ENCODE data around the gene DNM3. TPM values are rescaled to one million over a fixed set of nuclear protein-coding genes. Genes with fewer than 3 reads are reported as not detected.
A peak's percentile ranks its signal among the peaks of the same experiment; 100 is the strongest.

The DNM3 gene
- total RNA-seq, 3 donors from 2014 or later (not counting 1 experiment from before 2014, with no cell fraction given): 2.5 to 3.3 (median 2.8) TPM

DNA sequence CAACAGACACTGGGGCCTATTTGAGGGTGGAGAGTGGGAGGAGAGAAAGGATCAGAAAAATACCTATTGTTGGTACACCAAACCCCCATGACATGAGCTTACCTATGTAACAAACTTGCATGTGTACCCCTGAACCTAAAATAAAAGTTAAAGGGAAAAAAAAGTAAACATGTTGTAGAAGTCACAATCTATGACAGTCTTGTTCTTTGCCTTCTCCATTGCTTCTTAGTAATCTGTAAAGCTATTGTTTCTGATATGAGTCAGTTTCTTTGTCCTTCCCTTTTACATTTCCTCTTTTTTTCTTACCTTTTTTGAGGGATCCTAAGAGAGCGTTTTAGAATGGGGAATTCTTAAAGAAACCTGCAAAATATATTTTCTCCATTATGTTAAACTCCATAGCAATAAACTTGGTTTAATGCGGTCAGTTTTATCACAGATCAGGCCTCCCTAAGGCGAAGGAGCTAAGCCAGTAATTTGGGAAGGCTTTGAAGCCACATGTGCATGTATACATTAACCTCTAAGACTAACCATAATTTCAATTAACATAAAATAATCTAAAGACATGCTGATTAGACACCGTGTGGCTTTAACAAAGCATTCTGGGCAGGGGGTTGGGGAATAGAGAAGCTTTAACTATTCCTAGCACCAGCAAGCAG, 501.4 kb downstream of the DNM3 start:
- no peak overlapping the region for H3K4me3 Mint-ChIP-seq

DNA sequence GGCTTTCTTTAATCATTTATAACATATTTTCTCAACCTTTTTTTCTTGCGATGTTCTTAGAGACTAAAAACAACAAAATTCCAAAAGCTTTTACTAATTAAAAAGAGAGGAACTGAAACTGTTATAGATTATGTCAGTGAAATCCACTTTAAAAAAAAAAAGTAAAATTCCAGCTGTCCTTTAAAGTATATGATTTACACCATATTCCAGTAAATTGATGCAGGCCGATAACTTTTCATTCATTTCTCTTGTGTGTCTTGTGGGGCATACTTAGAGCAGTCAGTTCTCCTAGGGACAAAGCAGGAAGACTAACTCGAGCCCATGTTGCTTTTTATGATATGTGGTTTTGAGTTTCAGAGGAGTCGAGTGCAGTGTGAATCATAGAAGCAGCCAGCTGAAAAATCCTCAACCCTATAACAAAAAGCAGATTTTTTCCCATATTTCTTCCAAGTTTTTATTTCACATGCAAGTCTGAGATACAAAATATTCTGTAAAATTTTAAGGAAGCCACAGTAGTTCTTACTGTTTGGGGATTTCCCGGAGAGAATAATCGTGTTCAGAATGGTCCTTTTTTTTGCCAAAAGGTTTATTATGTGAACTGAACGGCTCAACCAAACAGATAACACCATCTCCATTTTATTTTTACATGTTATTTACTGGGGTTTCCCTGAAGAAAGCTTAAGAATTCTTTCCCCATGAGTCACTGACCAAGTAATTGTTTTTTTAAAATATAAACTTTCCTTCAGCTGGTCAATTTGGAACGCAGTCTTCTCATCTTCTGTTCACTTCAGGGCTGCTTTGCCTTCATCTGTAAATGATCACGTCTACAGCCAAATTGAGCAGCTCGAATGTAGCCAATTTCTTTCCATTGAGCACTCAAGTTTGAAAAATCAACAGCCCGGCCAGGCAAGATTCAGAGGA, 502.2 kb downstream of the DNM3 start:
- H3K27ac ChIP-seq (ENCODE audit: low read length): peak overlapping the region; percentile 69
- ATAC-seq (peak; percentile 60 to 85 (median 79)), DNase-seq (peak in 1 of 2 donors; percentile 36)
- no peak overlapping the region for H3K4me3 ChIP-seq (ENCODE audit: low read length)
- H3K27me3 Mint-ChIP-seq (ENCODE audit: low read depth in 2 of 2): no peaks in the 10 kb centered on the region
- peak overlapping the region; percentile 85 to 88 for H3K27ac Mint-ChIP-seq
- H3K36me3 Mint-ChIP-seq: peaks cover 11% of the 10 kb centered on the region
- peaks cover 8% of the 10 kb centered on the region for H3K4me1 ChIP-seq (ENCODE audit: control insufficient read depth, insufficient read depth, low read length)
- TF ChIP-seq, protein P1, sequence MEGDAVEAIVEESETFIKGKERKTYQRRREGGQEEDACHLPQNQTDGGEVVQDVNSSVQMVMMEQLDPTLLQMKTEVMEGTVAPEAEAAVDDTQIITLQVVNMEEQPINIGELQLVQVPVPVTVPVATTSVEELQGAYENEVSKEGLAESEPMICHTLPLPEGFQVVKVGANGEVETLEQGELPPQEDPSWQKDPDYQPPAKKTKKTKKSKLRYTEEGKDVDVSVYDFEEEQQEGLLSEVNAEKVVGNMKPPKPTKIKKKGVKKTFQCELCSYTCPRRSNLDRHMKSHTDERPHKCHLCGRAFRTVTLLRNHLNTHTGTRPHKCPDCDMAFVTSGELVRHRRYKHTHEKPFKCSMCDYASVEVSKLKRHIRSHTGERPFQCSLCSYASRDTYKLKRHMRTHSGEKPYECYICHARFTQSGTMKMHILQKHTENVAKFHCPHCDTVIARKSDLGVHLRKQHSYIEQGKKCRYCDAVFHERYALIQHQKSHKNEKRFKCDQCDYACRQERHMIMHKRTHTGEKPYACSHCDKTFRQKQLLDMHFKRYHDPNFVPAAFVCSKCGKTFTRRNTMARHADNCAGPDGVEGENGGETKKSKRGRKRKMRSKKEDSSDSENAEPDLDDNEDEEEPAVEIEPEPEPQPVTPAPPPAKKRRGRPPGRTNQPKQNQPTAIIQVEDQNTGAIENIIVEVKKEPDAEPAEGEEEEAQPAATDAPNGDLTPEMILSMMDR (IDR thresholded peaks at IDR 0.05): no peak
- intact Hi-C loops (cut with micrococcal nuclease): loop anchor here (2.0 to 5.0 kb wide), 2 partner anchors 15 to 39 kb away; no protein-coding TSS in a partner anchor
- peaks cover 24 to 31% of the 10 kb centered on the region in 2 donors for H3K4me1 Mint-ChIP-seq
- H3K9me3 Mint-ChIP-seq: peaks cover 4 to 8% of the 10 kb centered on the region in 2 donors
- H3K27me3 ChIP-seq (ENCODE audit: control insufficient read depth, insufficient read depth, low read length): no peaks in the 10 kb centered on the region
- H3K36me3 ChIP-seq (ENCODE audit: control insufficient read depth, insufficient read depth, low read length): no peaks in the 10 kb centered on the region
- H3K4me3 Mint-ChIP-seq: peak overlapping the region; percentile 70
- WGBS (ENCODE audit: insufficient coverage): 59% methylated on average over 5 of the region's 11 CpGs
- no peaks in the 10 kb centered on the region for H3K9me3 ChIP-seq (ENCODE audit: control insufficient read depth, insufficient read depth, low read length)

More for the DNA sequence above, 501.4 kb downstream of the DNM3 start:
- Histone ChIP-seq H3K27ac (ENCODE audit: low read length) (no peak overlapping the region), H3K4me1 (ENCODE audit: control insufficient read depth, insufficient read depth, low read length) (peaks cover 8% of the 10 kb centered on the region), H3K27me3 (ENCODE audit: control insufficient read depth, insufficient read depth, low read length) (no peaks in the 10 kb centered on the region), H3K36me3 (ENCODE audit: control insufficient read depth, insufficient read depth, low read length) (no peaks in the 10 kb centered on the region), H3K9me3 (ENCODE audit: control insufficient read depth, insufficient read depth, low read length) (no peaks in the 10 kb centered on the region), H3K4me3 (ENCODE audit: low read length) (no peak overlapping the region)
- TF ChIP-seq, protein P1 (IDR thresholded peaks at IDR 0.05): no peak
- peak overlapping the region; percentile 85 to 88 for H3K27ac Mint-ChIP-seq
- H3K9me3 Mint-ChIP-seq: peaks cover 2 to 6% of the 10 kb centered on the region in 2 donors
- ATAC-seq: no peak
- intact Hi-C loops (cut with micrococcal nuclease): loop anchor here (5.0 kb wide), 1 partner anchor 40 kb away; no protein-coding TSS in a partner anchor
- H3K4me1 Mint-ChIP-seq: peaks cover 24 to 31% of the 10 kb centered on the region in 2 donors
- 100% methylated on average over 2 of the region's 4 CpGs for WGBS (ENCODE audit: insufficient coverage)
- no peak for DNase-seq
- H3K36me3 Mint-ChIP-seq: peaks cover 10% of the 10 kb centered on the region
- H3K27me3 Mint-ChIP-seq (ENCODE audit: low read depth in 2 of 2): no peaks in the 10 kb centered on the region

DNA sequence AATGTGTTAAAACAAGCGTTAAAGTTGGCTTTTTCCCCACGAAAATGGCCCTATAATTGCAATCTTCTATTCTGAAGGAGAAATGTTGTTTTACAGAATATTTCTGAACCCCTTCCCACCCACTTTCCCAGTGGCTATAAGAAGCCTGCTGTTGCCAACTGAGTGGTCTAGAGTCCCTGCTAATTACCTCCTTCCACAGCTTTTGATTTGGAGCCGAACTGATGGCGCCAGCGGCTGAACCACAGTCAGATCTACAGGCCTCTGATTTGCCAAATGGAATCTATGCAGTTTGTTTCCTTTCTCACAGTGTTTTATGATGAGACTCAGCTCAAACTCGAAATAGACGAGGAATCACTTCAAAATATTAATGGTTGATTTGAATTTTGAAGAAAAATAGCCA, 503.1 kb downstream of the DNM3 start:
- no peaks in the 10 kb centered on the region for H3K27me3 ChIP-seq (ENCODE audit: control insufficient read depth, insufficient read depth, low read length)
- peaks cover 24 to 31% of the 10 kb centered on the region in 2 donors for H3K4me1 Mint-ChIP-seq
- ATAC-seq (peak; percentile 17 to 41 (median 20)), DNase-seq (no peak)
- H3K27me3 Mint-ChIP-seq (ENCODE audit: low read depth in 2 of 2): no peaks in the 10 kb centered on the region
- peak overlapping the region; percentile 85 to 88 for H3K27ac Mint-ChIP-seq
- H3K9me3 ChIP-seq (ENCODE audit: control insufficient read depth, insufficient read depth, low read length): no peaks in the 10 kb centered on the region
- peaks cover 11% of the 10 kb centered on the region for H3K36me3 Mint-ChIP-seq
- H3K4me3 ChIP-seq (ENCODE audit: low read length): no peak overlapping the region
- H3K4me1 ChIP-seq (ENCODE audit: control insufficient read depth, insufficient read depth, low read length): peaks cover 8% of the 10 kb centered on the region
- no peaks in the 10 kb centered on the region for H3K36me3 ChIP-seq (ENCODE audit: control insufficient read depth, insufficient read depth, low read length)
- 55% methylated on average over 3 of the region's 7 CpGs for WGBS (ENCODE audit: insufficient coverage)
- TF ChIP-seq, protein P1 (IDR thresholded peaks at IDR 0.05): no peak
- intact Hi-C loops (cut with micrococcal nuclease): loop anchor here (2.0 to 5.0 kb wide), 2 partner anchors 14 to 38 kb away; no protein-coding TSS in a partner anchor
- H3K27ac ChIP-seq (ENCODE audit: low read length): peak overlapping the region; percentile 69
- H3K9me3 Mint-ChIP-seq: peaks cover 4 to 8% of the 10 kb centered on the region in 2 donors
- peak overlapping the region; percentile 70 for H3K4me3 Mint-ChIP-seq
